GM18951 (cell line): ENCODE results near the gene TMEM125.

Experiments
- POLR2A ChIP-seq: IDR thresholded peaks from 4 replicates; pipeline ENCODE4 v1.6.1; 2011; ENCODE audit warnings: mild to moderate bottlenecking; ENCODE audit not compliant: insufficient read length, insufficient read depth; ENCODE audit errors: extremely low read depth
- in situ Hi-C: fragments of 300-500 bp; cut with MboI; formaldehyde crosslinking; loops from one replicate; pipeline ENCODE4 v1.12.0; 2022; ENCODE audit warnings: low sequenced_read_pairs, mixed read lengths, inconsistent platforms; ENCODE audit not compliant: unreplicated experiment

TMEM125 gene

GRCh38 chr1:43253876-43254275, 15.9 kb upstream of the TMEM125 start:
- in situ Hi-C loops = no loop called here
- no peak for TF ChIP-seq POLR2A

GRCh38 chr1:43255438-43256210, 14.2 kb upstream of the TMEM125 start:
- in situ Hi-C loops = no loop called here
- no peak for TF ChIP-seq POLR2A

GRCh38 chr1:43256675-43257570, 12.9 kb upstream of the TMEM125 start:
- TF ChIP-seq POLR2A = no peak
- in situ Hi-C loops = no loop called here

- TF ChIP-seq POLR2A = no peak
- in situ Hi-C loops = no loop called here
These were observed 11.4 kb upstream of the TMEM125 start for GRCh38 chr1:43258370-43258769.

GRCh38 chr1:43265431-43265830, 4.4 kb upstream of the TMEM125 start:
- in situ Hi-C loops = no loop called here
- no peak for TF ChIP-seq POLR2A

GRCh38 chr1:43266881-43267280, 2.9 kb upstream of the TMEM125 start:
- TF ChIP-seq POLR2A = no peak
- in situ Hi-C loops = no loop called here

- in situ Hi-C loops = no loop called here
These were observed 2.4 kb upstream of the TMEM125 start for GRCh38 chr1:43267291-43267805.

GRCh38 chr1:43267818-43268425, 1.9 kb upstream of the TMEM125 start:
- TF ChIP-seq POLR2A = no peak
- in situ Hi-C loops = no loop called here

More at GRCh38 chr1:43267291-43267805, 2.4 kb upstream of the TMEM125 start:
- TF ChIP-seq POLR2A = no peak

- no peak for TF ChIP-seq POLR2A
- in situ Hi-C loops = no loop called here
These were observed 775 bp downstream of the TMEM125 start for GRCh38 chr1:43270421-43271095.

GRCh38 chr1:43271186-43272118, 1.7 kb downstream of the TMEM125 start:
- in situ Hi-C loops = no loop called here
- no peak for TF ChIP-seq POLR2A

- in situ Hi-C loops = no loop called here
- no peak for TF ChIP-seq POLR2A
These were observed 2.4 kb downstream of the TMEM125 start for GRCh38 chr1:43272161-43272560.
